ENCODE data around the gene DRG2.
A peak's percentile ranks its signal among the peaks of the same experiment; 100 is the strongest.

Gene DRG2, protein sequence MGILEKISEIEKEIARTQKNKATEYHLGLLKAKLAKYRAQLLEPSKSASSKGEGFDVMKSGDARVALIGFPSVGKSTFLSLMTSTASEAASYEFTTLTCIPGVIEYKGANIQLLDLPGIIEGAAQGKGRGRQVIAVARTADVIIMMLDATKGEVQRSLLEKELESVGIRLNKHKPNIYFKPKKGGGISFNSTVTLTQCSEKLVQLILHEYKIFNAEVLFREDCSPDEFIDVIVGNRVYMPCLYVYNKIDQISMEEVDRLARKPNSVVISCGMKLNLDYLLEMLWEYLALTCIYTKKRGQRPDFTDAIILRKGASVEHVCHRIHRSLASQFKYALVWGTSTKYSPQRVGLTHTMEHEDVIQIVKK

DNA sequence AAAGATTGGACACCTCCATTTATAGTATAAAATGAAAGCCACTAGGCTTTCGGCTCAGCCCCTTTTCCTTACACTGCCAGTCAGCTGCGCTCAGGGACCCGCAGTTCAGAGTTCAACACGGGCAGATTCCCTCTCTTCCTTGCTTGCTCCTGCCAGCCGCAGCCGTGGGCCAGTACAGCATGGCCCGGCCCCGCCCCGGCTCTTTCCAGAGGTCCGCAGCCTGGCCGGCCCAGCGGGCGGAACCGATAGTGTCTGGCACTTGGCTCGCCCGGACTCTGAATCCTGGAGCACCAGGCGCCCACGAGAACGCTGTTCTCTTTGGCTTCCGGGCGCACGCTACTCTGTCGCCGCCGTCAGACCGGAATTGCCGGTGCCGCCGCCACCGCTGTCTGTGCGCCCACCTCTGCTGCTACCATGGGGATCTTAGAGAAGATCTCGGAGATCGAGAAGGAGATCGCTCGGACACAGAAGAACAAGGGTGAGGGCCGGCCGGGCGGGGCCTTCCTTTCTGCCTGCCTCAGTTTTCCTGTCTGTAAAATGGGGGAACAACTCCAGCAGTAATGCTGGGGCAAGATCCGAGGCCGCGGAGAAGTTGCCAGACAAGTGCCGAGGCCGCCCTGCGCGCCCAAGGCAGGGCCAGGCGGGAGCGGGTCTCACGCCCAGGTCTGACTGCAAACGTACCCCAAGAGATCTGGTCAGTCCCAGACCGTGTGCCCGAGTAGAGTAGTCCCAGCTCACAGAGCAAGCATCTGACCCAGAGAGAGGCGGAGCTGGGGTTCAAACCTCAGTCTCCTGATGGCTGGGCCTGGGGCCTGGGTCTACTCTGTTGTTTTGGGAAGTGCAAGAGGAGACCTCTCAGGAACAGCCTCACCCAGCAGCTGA lies at the start of gene DRG2:
DRG2 (plus strand) TSS at position 339 of the 882 bp plus-strand sequence; CDS start at position 415, 76 bp downstream.
- TF ChIP-seq, protein P1, sequence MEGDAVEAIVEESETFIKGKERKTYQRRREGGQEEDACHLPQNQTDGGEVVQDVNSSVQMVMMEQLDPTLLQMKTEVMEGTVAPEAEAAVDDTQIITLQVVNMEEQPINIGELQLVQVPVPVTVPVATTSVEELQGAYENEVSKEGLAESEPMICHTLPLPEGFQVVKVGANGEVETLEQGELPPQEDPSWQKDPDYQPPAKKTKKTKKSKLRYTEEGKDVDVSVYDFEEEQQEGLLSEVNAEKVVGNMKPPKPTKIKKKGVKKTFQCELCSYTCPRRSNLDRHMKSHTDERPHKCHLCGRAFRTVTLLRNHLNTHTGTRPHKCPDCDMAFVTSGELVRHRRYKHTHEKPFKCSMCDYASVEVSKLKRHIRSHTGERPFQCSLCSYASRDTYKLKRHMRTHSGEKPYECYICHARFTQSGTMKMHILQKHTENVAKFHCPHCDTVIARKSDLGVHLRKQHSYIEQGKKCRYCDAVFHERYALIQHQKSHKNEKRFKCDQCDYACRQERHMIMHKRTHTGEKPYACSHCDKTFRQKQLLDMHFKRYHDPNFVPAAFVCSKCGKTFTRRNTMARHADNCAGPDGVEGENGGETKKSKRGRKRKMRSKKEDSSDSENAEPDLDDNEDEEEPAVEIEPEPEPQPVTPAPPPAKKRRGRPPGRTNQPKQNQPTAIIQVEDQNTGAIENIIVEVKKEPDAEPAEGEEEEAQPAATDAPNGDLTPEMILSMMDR (conservative IDR thresholded peaks at IDR 0.05; ENCODE audit: low read depth, low read length) = peak; percentile 33
- H3K4me3 ChIP-seq (ENCODE audit: low read depth, low read length) = peak within 1 kb of the TSS; percentile 85
- peak; percentile 94 for DNase-seq (ENCODE audit: low read depth)

DNA sequence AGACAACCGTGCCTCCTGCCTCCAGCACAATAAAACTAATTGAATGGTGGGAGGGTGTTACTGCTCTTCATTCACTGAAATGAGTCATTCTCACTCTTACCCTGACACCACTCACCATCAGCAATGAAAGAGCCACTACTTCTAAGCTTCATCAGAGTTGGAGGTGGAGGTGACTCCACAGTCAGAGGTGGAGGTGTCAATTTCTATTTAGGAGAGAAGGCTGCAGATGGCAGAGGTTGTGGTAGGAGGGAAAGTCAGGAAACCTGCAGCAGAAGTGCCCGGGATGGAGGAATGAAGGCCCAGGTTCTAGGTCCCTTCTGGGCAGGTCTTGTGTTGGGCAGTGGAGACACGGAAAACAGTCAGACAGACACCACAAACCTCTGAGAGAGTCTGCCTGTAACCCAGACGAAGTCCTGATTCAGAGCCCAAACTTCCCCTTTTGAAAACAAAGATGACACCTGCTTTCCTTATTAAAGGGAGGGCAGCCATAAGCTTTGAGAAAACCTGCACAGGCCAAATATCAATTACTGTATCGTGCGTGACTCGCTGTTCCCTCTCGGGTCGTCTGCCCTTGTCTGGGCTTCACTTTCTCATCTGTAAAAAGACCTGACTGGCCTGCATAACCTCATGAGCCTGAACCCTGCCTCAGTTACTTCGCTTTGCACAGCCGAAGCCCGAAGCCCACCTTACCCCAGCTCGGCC lies 49.4 kb upstream of the DRG2 start:
- H3K4me3 ChIP-seq (ENCODE audit: low read depth, low read length) = peak overlapping the region; percentile 95
- TF ChIP-seq, protein P1 (conservative IDR thresholded peaks at IDR 0.05; ENCODE audit: low read depth, low read length) = no peak
- no peak for DNase-seq (ENCODE audit: low read depth)

DNA sequence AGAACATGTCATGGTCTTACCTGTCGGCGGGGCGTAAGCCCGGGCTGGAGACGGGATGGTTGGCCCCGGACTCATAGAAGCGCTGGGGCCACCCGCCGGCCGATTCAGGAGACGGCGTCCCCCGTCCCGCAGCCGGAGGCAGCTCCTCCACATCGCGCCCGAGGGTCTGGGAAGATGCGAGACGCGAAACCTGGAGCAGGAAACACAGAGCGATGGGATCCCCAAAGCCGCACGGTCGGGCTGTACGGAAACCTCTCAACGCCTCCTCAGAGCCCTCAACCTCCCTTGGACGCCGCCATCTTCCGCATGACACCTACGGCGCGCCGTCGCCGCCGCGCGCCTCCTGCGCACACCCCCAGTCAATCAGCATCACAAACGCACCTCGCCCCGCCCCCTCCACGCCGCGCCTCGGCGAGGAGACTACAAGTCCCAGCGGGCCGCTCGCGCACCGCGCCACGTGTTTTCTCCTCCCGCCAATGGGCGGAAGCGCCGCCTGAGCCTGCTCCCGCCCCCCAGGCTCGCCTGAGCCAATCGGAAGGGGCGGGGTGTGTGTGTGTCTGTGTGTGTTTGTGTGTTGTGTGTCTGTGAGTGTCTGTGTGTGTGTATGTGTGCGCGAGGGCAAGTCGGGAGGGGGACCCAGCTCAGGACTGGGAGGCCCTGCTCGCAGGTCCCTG lies 48.8 kb upstream of the DRG2 start, which contains the start of the genes ATPAF2 and GID4:
ATPAF2 (minus strand) TSS at position 308 of the 674 bp plus-strand sequence; CDS start at position 153, 155 bp downstream.
GID4 (plus strand) TSS at position 548 of the 674 bp plus-strand sequence; CDS start at position 605, 57 bp downstream.
- TF ChIP-seq, protein P1 (conservative IDR thresholded peaks at IDR 0.05; ENCODE audit: low read depth, low read length) = no peak
- H3K4me3 ChIP-seq (ENCODE audit: low read depth, low read length) = peak within 1 kb of the TSS; percentile 95
- peak; percentile 99 for DNase-seq (ENCODE audit: low read depth)

DNA sequence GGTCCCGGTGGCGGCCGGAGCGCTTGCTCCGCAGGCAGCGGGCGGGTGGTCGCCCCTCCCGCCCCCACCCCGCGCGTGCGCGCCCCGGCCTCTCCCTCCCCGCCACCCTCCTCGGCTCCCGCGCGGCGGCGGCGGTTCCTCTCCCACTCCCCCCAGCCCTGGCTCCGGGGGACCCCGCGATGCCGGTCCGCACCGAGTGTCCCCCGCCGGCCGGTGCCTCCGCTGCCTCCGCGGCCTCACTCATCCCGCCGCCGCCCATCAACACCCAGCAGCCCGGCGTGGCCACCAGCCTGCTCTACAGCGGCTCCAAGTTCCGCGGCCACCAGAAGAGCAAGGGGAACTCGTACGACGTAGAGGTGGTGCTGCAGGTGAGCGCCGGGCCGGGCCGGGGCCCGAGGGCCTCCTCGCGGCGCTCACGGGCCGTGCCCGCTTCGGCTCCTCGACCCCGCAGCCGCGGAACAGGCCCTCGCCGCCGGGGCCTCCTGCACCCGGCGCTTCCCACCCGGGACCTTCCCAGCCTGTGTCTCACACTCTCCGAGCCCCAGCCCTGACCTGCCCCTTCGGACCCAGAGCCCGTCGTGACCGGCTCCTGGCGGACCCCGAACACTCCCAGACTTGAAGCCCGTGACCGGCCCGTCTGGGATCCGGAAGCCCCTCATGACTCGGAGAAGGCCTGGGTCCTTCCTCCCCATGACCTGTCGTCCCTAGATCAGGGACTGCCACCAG lies 48.0 kb upstream of the DRG2 start:
- TF ChIP-seq, protein P1 (conservative IDR thresholded peaks at IDR 0.05; ENCODE audit: low read depth, low read length) = no peak
- peak; percentile 24 for DNase-seq (ENCODE audit: low read depth)
- peak overlapping the region; percentile 95 for H3K4me3 ChIP-seq (ENCODE audit: low read depth, low read length)

DNA sequence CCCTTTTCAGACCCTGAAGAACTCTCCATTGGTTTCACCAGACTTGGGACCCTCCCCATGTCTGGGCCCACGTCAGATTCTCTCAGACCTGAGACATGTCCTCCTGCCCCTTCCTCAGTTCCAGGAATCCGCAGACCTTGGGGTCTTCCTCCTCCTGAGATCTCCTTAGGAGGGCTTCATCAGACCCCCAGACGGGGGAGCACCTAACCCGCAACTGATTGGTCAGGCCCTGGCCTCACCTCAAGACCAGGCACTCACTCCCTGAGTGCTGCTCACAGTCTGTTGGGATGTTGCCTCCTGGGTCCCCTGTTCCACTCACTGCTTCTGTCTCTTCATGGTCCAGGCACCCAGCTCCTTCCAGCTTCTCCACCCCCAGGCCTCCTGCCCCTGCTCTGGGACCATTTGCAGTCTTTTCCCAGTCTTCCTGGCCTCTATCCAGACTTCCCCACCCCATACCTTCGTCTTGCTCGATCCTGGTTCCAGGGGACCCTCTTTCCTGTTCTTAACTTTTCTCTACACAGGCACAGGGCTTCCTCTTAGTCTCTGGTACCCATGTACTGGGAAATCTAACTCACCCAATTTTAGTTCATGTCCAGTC lies 47.4 kb upstream of the DRG2 start:
- DNase-seq (ENCODE audit: low read depth) = no peak
- TF ChIP-seq, protein P1 (conservative IDR thresholded peaks at IDR 0.05; ENCODE audit: low read depth, low read length) = no peak
- H3K4me3 ChIP-seq (ENCODE audit: low read depth, low read length) = peak overlapping the region; percentile 95
